ENCODE results near the gene BCS1L. TPM values are rescaled to one million over a fixed set of nuclear protein-coding genes. Genes with fewer than 3 reads are reported as not detected.

BCS1L gene
- total and polyA plus RNA-seq, 2 of the 13 experiments (the other 11 are each of a cell fraction or from before 2014, with no cell fraction given), result 48.9 to 76.0 TPM

DNA sequence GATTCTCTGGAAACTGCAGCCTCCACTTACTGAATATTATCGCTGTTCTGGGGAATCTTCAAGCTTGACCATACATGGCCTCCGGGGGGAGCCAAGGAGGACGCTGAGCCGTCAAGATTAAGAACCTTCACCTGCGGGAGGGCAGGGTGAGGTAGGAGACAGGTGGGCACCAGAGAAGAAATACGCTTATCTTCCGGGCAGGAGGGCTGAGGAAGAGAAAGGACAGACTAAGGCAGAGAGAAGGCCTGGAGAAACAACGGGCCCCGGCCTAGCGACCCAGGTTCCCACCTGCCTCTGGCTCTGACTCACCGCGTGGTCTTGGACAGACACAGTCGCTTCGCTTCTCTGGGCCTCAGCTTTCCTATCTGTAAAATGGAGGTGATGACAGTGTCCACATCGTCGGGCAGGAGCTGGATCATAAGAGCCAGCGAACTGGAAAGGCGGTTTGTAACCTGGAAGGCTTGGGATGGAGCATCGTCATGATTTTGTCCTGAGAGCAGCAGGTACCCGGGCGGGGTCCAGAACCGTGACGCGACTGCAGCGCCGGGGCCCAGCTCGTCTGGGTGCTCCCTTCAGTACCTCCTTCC, 719 bp upstream of the BCS1L start (continued):
- TF ChIP-seq ZNF782 (CRISPR knock-in tag; IDR thresholded peaks at IDR 0.05; ENCODE audit: borderline replicate concordance) (no peak), PAWR (CRISPR knock-in tag; IDR thresholded peaks at IDR 0.05; ENCODE audit: borderline replicate concordance) (no peak), ZFP82 (CRISPR knock-in tag; IDR thresholded peaks at IDR 0.05; ENCODE audit: borderline replicate concordance) (0 out of 2 replicates have a peak, but pooled peaks have one; percentile 27), ZNF749 (CRISPR knock-in tag; IDR thresholded peaks at IDR 0.05; ENCODE audit: borderline replicate concordance) (no peak), ZNF567 (CRISPR knock-in tag; IDR thresholded peaks at IDR 0.05; ENCODE audit: borderline replicate concordance) (no peak), HNRNPLL (IDR thresholded peaks at IDR 0.05; ENCODE audit: low read depth, low read length, poor library complexity, severe bottlenecking) (no peak), ZNF280B (CRISPR knock-in tag; IDR thresholded peaks at IDR 0.05; ENCODE audit: borderline replicate concordance) (0 out of 2 replicates have a peak, but pooled peaks have one; percentile 32), SNAI1 (CRISPR knock-in tag; IDR thresholded peaks at IDR 0.05; ENCODE audit: borderline replicate concordance) (peak; percentile 2; the same call in 1 of the 2 replicates), ZNF138 (CRISPR knock-in tag; IDR thresholded peaks at IDR 0.05; ENCODE audit: low read depth) (no peak), MED13 (CRISPR knock-in tag; IDR thresholded peaks at IDR 0.05) (no peak), ZNF383 (CRISPR knock-in tag; IDR thresholded peaks at IDR 0.05; ENCODE audit: borderline replicate concordance) (0 out of 2 replicates have a peak, but pooled peaks have one; percentile 7), HMG20A (CRISPR knock-in tag; IDR thresholded peaks at IDR 0.05; ENCODE audit: borderline replicate concordance) (no peak), MTF1 (CRISPR knock-in tag; IDR thresholded peaks at IDR 0.05) (no peak), ZNF766 (CRISPR knock-in tag; IDR thresholded peaks at IDR 0.05; ENCODE audit: borderline replicate concordance) (no peak), ZBTB49 (CRISPR knock-in tag; IDR thresholded peaks at IDR 0.05; ENCODE audit: borderline replicate concordance) (no peak)
- TF ChIP-seq, protein P1, sequence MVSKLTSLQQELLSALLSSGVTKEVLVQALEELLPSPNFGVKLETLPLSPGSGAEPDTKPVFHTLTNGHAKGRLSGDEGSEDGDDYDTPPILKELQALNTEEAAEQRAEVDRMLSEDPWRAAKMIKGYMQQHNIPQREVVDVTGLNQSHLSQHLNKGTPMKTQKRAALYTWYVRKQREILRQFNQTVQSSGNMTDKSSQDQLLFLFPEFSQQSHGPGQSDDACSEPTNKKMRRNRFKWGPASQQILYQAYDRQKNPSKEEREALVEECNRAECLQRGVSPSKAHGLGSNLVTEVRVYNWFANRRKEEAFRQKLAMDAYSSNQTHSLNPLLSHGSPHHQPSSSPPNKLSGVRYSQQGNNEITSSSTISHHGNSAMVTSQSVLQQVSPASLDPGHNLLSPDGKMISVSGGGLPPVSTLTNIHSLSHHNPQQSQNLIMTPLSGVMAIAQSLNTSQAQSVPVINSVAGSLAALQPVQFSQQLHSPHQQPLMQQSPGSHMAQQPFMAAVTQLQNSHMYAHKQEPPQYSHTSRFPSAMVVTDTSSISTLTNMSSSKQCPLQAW (CRISPR knock-in tag; IDR thresholded peaks at IDR 0.05), result 0 out of 2 replicates have a peak, but pooled peaks have one; percentile 17
- TF ChIP-seq, protein P2, sequence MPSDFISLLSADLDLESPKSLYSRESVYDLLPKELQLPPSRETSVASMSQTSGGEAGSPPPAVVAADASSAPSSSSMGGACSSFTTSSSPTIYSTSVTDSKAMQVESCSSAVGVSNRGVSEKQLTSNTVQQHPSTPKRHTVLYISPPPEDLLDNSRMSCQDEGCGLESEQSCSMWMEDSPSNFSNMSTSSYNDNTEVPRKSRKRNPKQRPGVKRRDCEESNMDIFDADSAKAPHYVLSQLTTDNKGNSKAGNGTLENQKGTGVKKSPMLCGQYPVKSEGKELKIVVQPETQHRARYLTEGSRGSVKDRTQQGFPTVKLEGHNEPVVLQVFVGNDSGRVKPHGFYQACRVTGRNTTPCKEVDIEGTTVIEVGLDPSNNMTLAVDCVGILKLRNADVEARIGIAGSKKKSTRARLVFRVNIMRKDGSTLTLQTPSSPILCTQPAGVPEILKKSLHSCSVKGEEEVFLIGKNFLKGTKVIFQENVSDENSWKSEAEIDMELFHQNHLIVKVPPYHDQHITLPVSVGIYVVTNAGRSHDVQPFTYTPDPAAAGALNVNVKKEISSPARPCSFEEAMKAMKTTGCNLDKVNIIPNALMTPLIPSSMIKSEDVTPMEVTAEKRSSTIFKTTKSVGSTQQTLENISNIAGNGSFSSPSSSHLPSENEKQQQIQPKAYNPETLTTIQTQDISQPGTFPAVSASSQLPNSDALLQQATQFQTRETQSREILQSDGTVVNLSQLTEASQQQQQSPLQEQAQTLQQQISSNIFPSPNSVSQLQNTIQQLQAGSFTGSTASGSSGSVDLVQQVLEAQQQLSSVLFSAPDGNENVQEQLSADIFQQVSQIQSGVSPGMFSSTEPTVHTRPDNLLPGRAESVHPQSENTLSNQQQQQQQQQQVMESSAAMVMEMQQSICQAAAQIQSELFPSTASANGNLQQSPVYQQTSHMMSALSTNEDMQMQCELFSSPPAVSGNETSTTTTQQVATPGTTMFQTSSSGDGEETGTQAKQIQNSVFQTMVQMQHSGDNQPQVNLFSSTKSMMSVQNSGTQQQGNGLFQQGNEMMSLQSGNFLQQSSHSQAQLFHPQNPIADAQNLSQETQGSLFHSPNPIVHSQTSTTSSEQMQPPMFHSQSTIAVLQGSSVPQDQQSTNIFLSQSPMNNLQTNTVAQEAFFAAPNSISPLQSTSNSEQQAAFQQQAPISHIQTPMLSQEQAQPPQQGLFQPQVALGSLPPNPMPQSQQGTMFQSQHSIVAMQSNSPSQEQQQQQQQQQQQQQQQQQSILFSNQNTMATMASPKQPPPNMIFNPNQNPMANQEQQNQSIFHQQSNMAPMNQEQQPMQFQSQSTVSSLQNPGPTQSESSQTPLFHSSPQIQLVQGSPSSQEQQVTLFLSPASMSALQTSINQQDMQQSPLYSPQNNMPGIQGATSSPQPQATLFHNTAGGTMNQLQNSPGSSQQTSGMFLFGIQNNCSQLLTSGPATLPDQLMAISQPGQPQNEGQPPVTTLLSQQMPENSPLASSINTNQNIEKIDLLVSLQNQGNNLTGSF (CRISPR knock-in tag; IDR thresholded peaks at IDR 0.05), result peak; percentile 22; the same call in 1 of the 2 replicates

Measured in HepG2 (cell line).